Naive thymus-derived CD8-positive, alpha-beta T cell (primary cell): ENCODE data around the gene SLIT1. TPM values are rescaled to one million over a fixed set of nuclear protein-coding genes. Genes with fewer than 3 reads are reported as not detected.

ENCODE experiments used
- ATAC-seq, 2 donors: fragments of 150-1000 bp; cut with Tn5 transposase in 1 of 2; sonication (Bioruptor Pico), chemical (Tn5 transposase) in 1 of 2; 1 replicate in 1 of 2; 2 replicates in 1 of 2; pipeline ENCODE4 v1.10.0; 2021; ENCODE audit warnings: mild to moderate bottlenecking in 2 of 2, moderate library complexity in 2 of 2
- POLR2A ChIA-PET: fragments of 350-600 bp; sonication (Branson Sonifier 250); formaldehyde crosslinking; loops from one replicate; lab custom pipeline; 2021; ENCODE audit warnings: antibody characterized with exemption; lab: Charles Lee
- DNase-seq, 10 donors: peaks; one replicate each; pipeline versions ENCODE4 v3.0.0 to v3.0.0-alpha.2; 2020 to 2022
- H3K27ac Mint-ChIP-seq, 10 donors: one replicate each; pipeline ENCODE4 v1.8.0; 2020 to 2022; ENCODE audit warnings: mild to moderate bottlenecking in 10 of 10, mixed read lengths in 10 of 10, moderate library complexity in 4 of 10, inconsistent platforms in 1 of 10
- H3K27me3 Mint-ChIP-seq, 5 donors: one replicate each; pipeline ENCODE4 v1.8.0; 2021 to 2022; ENCODE audit warnings: mixed read lengths in 5 of 5
- H3K36me3 Mint-ChIP-seq, 3 donors: one replicate each; pipeline ENCODE4 v1.8.0; 2020 to 2022; ENCODE audit warnings: mixed read lengths in 3 of 3, mild to moderate bottlenecking in 2 of 3, inconsistent platforms in 1 of 3
- H3K4me1 Mint-ChIP-seq, 4 donors: one replicate each; pipeline ENCODE4 v1.8.0; 2021 to 2022; ENCODE audit warnings: mixed read lengths in 4 of 4
- H3K4me3 Mint-ChIP-seq, 10 donors: one replicate each; pipeline ENCODE4 v1.8.0; 2020 to 2022; ENCODE audit warnings: mild to moderate bottlenecking in 10 of 10, mixed read lengths in 10 of 10, moderate library complexity in 6 of 10, inconsistent platforms in 1 of 10
- H3K9me3 Mint-ChIP-seq, 9 donors: one replicate each; pipeline ENCODE4 v1.8.0; 2020 to 2022; ENCODE audit warnings: mixed read lengths in 9 of 9, mild to moderate bottlenecking in 3 of 9, inconsistent platforms in 1 of 9, moderate library complexity in 1 of 9
- polyA plus RNA-seq, 3 donors: library from polyadenylated mRNA; unstranded; fragments of 300-500 nt; fragmentation: Illumina TruSeq; gene quantifications; one replicate each; pipeline ENCODE4 v1.2.3, GENCODE V29; 2021
- total RNA-seq, 8 experiments: library from RNA in 2 of 8; stranded (reverse) in 2 of 8; gene quantifications; one replicate each; pipeline ENCODE4 v1.2.3 and lab custom pipeline; 2021 to 2026

The SLIT1 gene
- total and polyA plus RNA-seq, 5 experiments from 2014 or later: 0.05 to 0.26 (median 0.11) TPM; not detected in 2

DNA sequence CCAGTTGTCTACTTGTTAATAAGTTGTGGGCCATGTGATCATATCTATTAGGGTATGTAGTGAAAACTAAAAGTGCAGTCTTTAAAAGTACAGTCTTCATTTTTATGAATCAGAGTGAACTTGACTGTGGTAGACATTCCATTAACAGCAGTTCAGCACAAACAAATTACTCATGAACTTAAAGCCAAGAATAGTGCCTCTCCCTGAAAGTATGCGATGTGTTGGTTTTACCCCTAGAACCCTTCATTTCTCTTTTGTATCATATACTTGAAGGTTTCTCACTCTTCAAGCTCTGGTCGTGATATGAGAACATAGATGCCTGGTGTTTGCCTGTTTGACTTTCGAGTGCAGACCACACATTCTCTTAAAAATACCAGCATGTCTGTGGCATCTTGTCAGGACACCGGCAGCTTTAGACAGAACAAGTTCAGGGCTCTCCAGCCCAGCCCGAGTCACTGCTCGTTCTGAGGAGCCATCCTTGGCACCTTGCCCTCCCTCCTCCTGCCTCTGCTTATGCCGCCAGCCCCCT lies 194.4 kb downstream of the SLIT1 start:
- H3K4me1 Mint-ChIP-seq: peaks cover 0 to 6% (median 1%) of the 10 kb centered on the region in 4 donors
- H3K27me3 Mint-ChIP-seq: no peaks in the 10 kb centered on the region
- H3K9me3 Mint-ChIP-seq: no peaks in the 10 kb centered on the region
- no peak for DNase-seq
- ATAC-seq: no peak
- no peak overlapping the region for H3K4me3 Mint-ChIP-seq
- peaks cover 0 to 4% (median 2%) of the 10 kb centered on the region in 3 donors for H3K36me3 Mint-ChIP-seq
- H3K27ac Mint-ChIP-seq: peak overlapping the region in 1 of 10 donors; percentile 56
- POLR2A ChIA-PET: no interaction called here

DNA sequence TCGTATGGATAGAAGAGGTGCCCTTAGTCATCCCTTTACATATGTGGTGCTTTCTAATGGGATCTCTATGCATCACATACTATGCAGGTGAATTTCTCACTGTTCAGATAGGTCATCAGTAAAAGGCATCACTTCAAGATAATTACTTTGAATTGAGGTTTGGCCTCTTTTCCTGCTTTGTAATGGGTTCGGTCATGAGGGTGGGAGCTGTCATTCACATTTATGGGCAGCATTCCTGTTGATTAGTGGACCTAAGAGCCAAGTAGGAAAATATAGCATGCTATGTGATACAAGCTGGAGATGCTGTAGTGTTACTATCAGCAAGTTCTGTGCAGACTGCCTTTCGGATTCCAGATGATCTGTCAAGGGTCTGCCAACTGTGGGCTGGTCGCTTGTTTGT lies 197.3 kb downstream of the SLIT1 start:
- Mint-ChIP-seq H3K27me3 (no peaks in the 10 kb centered on the region), H3K36me3 (peaks cover 0 to 6% (median 4%) of the 10 kb centered on the region in 3 donors), H3K9me3 (no peaks in the 10 kb centered on the region), H3K4me1 (peaks cover 5 to 23% (median 14%) of the 10 kb centered on the region in 4 donors), H3K27ac (no peak overlapping the region), H3K4me3 (no peak overlapping the region)
- ATAC-seq (no peak), DNase-seq (no peak)
- POLR2A ChIA-PET: no interaction called here

DNA sequence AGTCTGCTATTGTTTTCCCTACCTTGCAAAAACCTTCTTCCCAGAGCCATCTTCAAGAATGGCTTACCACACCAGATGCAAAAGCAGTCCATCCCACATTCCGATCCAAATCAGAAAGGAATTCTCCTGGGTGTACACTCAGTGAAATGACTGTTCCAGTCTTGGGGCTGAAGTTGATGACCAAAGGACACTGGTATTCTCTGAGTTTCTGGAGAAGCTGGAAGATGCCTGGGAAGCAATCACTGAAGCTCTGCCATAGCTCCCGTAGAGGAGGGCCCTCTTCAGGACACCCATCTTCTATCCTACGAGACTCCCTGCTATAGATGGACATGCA lies 197.9 kb downstream of the SLIT1 start:
- POLR2A ChIA-PET: no interaction called here
- Mint-ChIP-seq H3K4me1 (peaks cover 3 to 26% (median 16%) of the 10 kb centered on the region in 4 donors), H3K4me3 (no peak overlapping the region), H3K9me3 (no peaks in the 10 kb centered on the region), H3K27ac (no peak overlapping the region), H3K27me3 (no peaks in the 10 kb centered on the region), H3K36me3 (peaks cover 0 to 10% (median 4%) of the 10 kb centered on the region in 3 donors)
- DNase-seq (no peak), ATAC-seq (no peak)

DNA sequence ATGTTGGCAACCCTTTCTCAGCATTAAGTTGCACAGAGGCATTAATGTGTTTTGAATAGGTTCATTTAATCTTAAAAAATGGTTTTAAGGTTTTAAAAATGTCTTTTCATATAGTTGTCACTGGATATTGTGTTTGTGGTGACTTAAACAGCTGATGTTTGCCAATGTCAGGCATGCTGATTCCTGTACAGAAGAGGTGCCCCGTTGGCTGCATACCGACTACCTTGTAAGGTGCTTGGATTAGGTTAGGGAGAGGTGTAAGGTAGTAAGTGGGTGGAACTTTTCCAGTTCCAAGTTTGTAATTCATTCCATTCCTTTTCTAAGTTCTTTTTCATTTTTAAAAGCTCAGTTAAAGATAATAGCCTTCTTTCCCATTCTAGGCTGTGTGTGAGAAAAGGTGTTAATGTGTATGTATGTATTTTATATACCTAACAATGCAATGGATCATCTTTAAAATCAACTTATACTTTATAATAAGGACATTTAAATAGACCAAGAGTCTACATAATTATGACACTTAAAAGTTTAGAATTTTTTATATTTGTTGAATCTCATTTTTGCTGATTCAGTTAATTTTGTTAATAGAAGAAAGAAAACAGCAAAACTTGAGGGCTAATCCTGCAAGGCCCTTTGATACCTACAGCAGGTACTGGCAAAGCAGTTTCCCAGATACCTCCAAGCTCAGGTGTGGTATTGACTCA lies 198.5 kb downstream of the SLIT1 start:
- ATAC-seq: no peak
- DNase-seq: no peak
- no peaks in the 10 kb centered on the region for H3K27me3 Mint-ChIP-seq
- H3K9me3 Mint-ChIP-seq: no peaks in the 10 kb centered on the region
- no peak overlapping the region for H3K27ac Mint-ChIP-seq
- peaks cover 2 to 25% (median 16%) of the 10 kb centered on the region in 4 donors for H3K4me1 Mint-ChIP-seq
- POLR2A ChIA-PET: no interaction called here
- peaks cover 0 to 15% (median 7%) of the 10 kb centered on the region in 3 donors for H3K36me3 Mint-ChIP-seq
- no peak overlapping the region for H3K4me3 Mint-ChIP-seq

DNA sequence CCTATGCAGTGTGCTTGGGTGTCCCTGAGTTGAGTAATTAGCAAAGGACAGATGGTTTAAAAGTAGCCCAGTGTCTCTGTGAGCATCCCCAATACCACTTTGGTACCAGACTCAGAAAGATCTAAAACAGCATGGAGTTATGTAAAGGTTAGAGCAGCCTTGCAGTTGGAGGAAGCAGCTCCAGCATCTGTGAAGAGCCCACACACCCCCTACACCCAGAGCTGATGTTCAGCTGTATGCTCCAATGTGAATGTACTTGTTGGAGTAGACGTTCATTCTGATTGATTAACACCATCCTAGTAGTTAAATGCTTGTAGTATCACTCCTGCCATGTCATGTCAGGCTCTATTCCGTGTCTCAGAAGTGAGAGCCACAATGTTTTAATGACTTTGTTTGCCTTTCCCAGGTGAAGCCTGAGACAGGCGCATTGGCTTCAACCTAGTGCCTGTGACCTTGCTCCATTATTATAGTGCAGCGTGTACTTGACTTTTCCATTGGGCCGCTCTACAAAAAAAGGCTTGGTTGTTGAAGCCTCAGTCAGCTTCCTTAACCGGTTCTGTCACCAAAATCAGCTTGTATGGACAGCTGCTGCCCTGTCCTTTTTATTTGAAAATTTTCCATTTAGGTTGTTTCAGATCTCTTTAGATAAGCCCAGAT lies 199.4 kb downstream of the SLIT1 start:
- peaks cover 2 to 25% (median 16%) of the 10 kb centered on the region in 4 donors for H3K4me1 Mint-ChIP-seq
- no peak for DNase-seq
- H3K27me3 Mint-ChIP-seq: no peaks in the 10 kb centered on the region
- peaks cover 5 to 24% (median 16%) of the 10 kb centered on the region in 3 donors for H3K36me3 Mint-ChIP-seq
- no peak for ATAC-seq
- no peak overlapping the region for H3K4me3 Mint-ChIP-seq
- no peaks in the 10 kb centered on the region for H3K9me3 Mint-ChIP-seq
- no peak overlapping the region for H3K27ac Mint-ChIP-seq
- POLR2A ChIA-PET: no interaction called here

DNA sequence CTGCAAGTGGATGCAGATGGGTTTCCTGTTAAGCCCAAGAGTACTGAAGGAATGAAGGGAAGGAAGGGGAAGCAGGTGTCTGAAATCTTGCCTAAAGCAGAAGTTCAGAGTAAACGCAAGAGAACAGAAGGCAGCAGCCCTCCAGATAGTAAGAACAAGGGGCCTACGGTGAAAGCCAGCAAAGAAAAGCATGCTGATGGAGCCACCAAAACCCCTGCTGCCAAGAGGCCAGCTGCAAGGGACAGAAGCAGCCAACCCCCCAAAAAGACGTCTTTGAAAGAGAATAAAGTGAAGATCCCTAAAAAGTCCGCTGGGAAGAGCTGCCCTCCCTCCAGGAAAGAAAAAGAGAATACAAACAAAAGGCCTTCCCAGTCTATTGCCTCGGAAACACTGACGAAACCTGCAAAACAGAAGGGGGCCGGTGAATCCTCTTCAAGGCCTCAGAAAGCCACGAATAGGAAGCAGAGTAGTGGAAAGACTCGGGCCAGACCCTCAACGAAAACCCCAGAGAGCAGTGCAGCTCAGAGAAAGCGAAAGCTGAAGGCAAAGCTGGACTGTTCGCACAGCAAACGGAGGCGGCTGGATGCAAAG lies 201.1 kb downstream of the SLIT1 start:
- POLR2A ChIA-PET: no interaction called here
- Mint-ChIP-seq H3K9me3 (no peaks in the 10 kb centered on the region), H3K27me3 (no peaks in the 10 kb centered on the region), H3K36me3 (peaks cover 12 to 28% (median 22%) of the 10 kb centered on the region in 3 donors), H3K4me3 (peak overlapping the region in 8 of 10 donors; percentile 23 to 66 (median 58)), H3K4me1 (peaks cover 2 to 25% (median 16%) of the 10 kb centered on the region in 4 donors), H3K27ac (peak overlapping the region in 8 of 10 donors; percentile 40 to 70 (median 53))
- DNase-seq (no peak), ATAC-seq (no peak)

DNA sequence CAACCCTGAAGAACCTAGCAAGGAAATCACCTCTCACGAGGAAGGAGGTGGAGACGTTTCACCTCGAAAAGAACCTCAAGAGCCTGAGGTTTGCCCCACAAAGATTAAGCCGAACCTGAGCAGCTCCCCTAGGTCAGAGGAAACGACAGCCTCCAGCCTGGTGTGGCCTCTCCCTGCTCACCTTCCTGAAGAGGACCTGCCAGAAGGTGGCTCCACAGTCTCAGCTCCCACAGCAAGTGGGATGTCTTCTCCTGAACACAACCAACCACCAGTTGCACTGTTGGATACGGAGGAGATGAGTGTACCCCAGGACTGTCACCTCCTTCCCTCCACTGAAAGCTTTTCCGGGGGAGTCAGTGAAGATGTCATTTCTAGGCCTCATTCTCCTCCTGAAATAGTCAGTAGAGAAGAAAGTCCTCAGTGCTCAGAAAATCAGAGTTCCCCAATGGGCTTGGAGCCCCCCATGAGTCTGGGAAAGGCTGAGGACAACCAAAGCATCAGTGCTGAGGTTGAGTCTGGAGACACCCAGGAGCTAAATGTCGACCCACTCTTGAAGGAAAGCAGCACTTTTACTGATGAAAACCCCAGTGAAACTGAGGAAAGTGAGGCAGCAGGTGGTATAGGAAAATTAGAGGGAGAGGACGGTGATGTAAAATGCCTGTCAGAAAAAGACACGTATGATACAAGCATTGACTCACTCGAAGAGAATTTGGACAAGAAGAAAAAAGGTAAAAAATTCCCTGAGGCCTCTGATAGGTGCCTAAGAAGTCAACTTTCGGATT lies 203.4 kb downstream of the SLIT1 start:
- H3K4me1 Mint-ChIP-seq: peaks cover 2 to 25% (median 16%) of the 10 kb centered on the region in 4 donors
- DNase-seq (no peak), ATAC-seq (no peak)
- H3K27me3 Mint-ChIP-seq: no peaks in the 10 kb centered on the region
- no peaks in the 10 kb centered on the region for H3K9me3 Mint-ChIP-seq
- H3K27ac Mint-ChIP-seq: peak overlapping the region in 2 of 10 donors; percentile 39 to 58
- POLR2A ChIA-PET: no interaction called here
- peaks cover 12 to 33% (median 30%) of the 10 kb centered on the region in 3 donors for H3K36me3 Mint-ChIP-seq
- no peak overlapping the region for H3K4me3 Mint-ChIP-seq

DNA sequence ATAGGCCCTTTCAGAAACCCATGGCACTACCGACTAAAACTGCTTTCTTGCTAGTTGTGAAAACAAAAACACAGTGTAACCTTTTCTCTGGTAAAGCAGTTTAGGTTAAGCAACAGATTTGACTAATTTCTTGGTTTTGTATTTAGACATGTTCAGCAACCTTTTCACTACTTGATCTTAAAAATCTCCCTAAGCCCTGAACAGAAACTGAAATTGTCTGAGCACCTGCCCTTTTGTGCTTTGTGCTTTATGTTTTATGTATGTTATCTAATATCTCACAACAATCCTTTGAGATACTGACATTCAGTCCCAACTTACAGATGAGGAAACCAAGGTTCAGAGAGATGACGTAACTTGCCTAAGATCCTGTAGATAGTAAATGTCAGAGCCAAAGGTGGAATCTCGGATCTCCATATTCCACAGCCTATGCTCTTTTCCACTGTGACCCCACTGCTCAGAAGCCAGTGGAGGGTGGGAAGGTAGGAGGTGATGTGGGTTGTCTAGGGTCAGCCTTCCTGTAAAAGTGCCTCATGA lies 207.1 kb downstream of the SLIT1 start:
- ATAC-seq (no peak), DNase-seq (no peak)
- Mint-ChIP-seq H3K4me3 (no peak overlapping the region), H3K27ac (no peak overlapping the region), H3K36me3 (peaks cover 12 to 32% (median 28%) of the 10 kb centered on the region in 3 donors), H3K9me3 (no peaks in the 10 kb centered on the region), H3K27me3 (no peaks in the 10 kb centered on the region), H3K4me1 (peaks cover 0 to 11% (median 6%) of the 10 kb centered on the region in 4 donors)
- POLR2A ChIA-PET: no interaction called here

DNA sequence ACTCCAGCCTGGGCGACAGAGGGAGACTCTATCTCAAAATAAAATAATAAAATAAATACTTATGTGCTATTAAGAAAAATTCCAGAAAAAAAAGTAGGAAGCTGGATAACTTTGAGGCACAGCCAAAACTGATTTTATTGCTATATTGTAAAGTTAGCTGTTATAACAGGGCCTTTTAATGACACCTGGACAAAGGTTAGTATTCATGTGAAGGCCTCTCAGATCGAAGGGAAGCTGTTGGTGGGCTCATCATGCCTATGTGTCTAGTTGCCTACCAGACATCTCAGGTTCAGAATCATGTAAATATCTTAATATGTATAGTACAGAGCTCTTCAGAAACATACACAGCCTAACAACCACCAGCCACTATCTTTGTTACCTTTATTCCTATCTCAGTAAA lies 210.6 kb downstream of the SLIT1 start:
- ATAC-seq (no peak), DNase-seq (no peak)
- H3K27me3 Mint-ChIP-seq: no peaks in the 10 kb centered on the region
- no peaks in the 10 kb centered on the region for H3K9me3 Mint-ChIP-seq
- H3K36me3 Mint-ChIP-seq: peaks cover 0 to 8% (median 8%) of the 10 kb centered on the region in 3 donors
- POLR2A ChIA-PET: no interaction called here
- peaks cover 0 to 4% (median 0%) of the 10 kb centered on the region in 4 donors for H3K4me1 Mint-ChIP-seq
- H3K4me3 Mint-ChIP-seq: no peak overlapping the region
- no peak overlapping the region for H3K27ac Mint-ChIP-seq

DNA sequence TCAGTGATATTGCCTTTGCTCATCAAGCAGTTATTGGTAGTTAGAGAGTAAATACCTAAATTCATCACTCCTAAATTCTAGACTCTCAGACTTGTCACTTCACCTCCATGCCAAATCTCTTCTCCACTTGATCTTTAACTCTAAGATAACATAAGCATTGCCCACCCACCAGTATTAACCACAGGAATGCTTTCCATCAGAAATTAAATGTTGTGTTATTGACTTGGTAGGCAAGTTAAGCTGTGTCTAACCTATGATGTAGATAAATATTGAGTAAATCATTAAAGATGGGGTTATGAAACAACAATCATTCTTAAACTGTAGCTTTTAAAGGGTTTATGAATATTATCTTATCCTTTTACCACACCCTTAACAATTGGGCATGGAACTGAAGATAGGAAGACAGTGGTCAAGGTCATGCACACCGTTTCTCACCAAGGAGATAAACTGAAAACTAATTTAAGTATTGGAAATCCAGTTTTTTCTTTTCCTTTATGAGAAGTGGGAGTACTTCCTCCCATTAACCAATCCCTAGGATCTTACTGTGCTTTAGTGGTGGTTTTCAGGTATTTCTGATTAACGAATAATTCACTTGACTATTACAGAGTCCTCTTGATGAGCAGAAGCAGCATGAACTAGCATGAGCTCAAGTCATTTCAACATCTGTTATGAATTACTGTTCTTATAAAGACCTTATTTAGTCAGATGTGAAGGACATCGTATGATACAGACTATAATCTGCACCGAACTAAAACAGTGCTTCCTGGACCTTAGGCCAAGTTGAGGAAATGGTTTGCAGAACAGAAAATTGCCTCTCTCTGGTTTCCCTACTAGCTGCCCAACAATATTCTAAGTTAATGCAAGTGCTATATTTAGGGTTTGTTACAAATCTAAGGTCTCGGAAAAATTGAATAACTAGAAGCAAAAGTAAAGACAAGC lies 211.7 kb downstream of the SLIT1 start:
- H3K4me3 Mint-ChIP-seq: no peak overlapping the region
- no peak overlapping the region for H3K27ac Mint-ChIP-seq
- POLR2A ChIA-PET: no interaction called here
- no peaks in the 10 kb centered on the region for H3K27me3 Mint-ChIP-seq
- no peaks in the 10 kb centered on the region for H3K9me3 Mint-ChIP-seq
- peaks cover 0 to 8% (median 5%) of the 10 kb centered on the region in 3 donors for H3K36me3 Mint-ChIP-seq
- no peak for ATAC-seq
- H3K4me1 Mint-ChIP-seq: peaks cover 0 to 4% (median under 1%) of the 10 kb centered on the region in 4 donors
- DNase-seq: no peak

DNA sequence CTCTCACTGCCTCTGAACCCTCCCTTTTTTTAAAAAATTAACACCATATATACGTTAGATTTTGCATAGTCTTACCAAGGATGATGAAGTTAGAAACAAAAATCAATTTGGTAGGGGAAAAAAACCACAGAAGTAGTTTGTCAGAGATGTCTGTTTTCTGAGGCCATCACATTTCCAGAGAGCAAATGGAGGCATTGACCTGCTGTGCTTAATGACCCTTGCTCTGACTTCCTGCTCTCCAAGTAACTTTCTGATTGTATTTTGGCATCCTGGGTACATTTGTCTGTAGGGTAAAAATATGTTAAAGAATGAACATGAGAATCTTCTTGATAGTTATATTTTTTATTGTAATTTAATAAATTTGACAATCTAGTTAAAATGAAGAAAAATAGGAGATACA lies 213.5 kb downstream of the SLIT1 start:
- Mint-ChIP-seq H3K4me3 (no peak overlapping the region), H3K27me3 (no peaks in the 10 kb centered on the region), H3K9me3 (no peaks in the 10 kb centered on the region), H3K36me3 (peaks cover 0 to 3% (median 0%) of the 10 kb centered on the region in 3 donors), H3K27ac (no peak overlapping the region), H3K4me1 (peaks cover 0 to 4% (median 2%) of the 10 kb centered on the region in 4 donors)
- DNase-seq: no peak
- POLR2A ChIA-PET: no interaction called here
- ATAC-seq: no peak
